Sigmoid colon (tissue), 3 donors: ENCODE data around the gene SCMH1.

ENCODE experiments used
- POLR2A ChIP-seq, 2 donors: fragments of 450-650 bp; IDR thresholded peaks; one replicate each; pipeline ENCODE4 v1.6.1; 2016; ENCODE audit warnings: antibody characterized with exemption in 2 of 2, mild to moderate bottlenecking in 2 of 2, moderate library complexity in 2 of 2
- TF ChIP-seq, protein P1 (sequence below), 4 experiments: fragments of 450-650 bp in 3 of 4; fragments of 200-600 bp in 1 of 4; IDR thresholded peaks; one replicate each; pipeline ENCODE4 v1.5.1; 2016 to 2019; ENCODE audit warnings: antibody characterized with exemption in 4 of 4, mild to moderate bottlenecking in 3 of 4, moderate library complexity in 2 of 4

DNA sequence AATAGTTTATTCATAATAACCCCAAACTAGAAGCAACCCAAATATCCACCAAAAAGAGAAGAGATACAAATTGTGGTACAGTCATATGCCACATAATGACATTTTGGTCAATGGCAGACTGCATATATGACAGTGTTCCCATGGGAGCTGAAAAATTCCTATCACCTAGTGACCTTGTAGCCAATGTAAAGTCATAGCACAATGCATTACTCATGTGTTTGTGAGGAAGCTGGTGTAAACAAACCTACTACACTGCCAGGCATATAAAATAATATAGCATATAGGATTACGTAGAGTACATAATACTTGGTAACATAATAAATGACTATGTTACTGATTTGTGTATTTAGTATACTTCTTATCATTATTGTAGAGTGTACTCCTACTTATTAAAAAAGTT, 191.1 kb downstream of the SCMH1 start:
- TF ChIP-seq, protein P1, sequence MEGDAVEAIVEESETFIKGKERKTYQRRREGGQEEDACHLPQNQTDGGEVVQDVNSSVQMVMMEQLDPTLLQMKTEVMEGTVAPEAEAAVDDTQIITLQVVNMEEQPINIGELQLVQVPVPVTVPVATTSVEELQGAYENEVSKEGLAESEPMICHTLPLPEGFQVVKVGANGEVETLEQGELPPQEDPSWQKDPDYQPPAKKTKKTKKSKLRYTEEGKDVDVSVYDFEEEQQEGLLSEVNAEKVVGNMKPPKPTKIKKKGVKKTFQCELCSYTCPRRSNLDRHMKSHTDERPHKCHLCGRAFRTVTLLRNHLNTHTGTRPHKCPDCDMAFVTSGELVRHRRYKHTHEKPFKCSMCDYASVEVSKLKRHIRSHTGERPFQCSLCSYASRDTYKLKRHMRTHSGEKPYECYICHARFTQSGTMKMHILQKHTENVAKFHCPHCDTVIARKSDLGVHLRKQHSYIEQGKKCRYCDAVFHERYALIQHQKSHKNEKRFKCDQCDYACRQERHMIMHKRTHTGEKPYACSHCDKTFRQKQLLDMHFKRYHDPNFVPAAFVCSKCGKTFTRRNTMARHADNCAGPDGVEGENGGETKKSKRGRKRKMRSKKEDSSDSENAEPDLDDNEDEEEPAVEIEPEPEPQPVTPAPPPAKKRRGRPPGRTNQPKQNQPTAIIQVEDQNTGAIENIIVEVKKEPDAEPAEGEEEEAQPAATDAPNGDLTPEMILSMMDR (IDR thresholded peaks at IDR 0.05): no peak
- TF ChIP-seq POLR2A (IDR thresholded peaks at IDR 0.05): no peak
